Left lobe of liver (tissue), 2 donors: ENCODE measurements around the gene SH3BP4. TPM values are rescaled to one million over a fixed set of nuclear protein-coding genes. Genes with fewer than 3 reads are reported as not detected.

Source experiments
- ATAC-seq: fragments of 200-7000 bp; cut with Tn5 transposase; one replicate; pipeline ENCODE4 v1.9.1; 2020; ENCODE audit warnings: mild to moderate bottlenecking, moderate library complexity
- DNase-seq: peaks from one replicate; pipeline ENCODE4 v3.0.0-alpha.2; 2020; ENCODE audit warnings: low spot score
- total RNA-seq: library from RNA; stranded (reverse); gene quantifications from one replicate; pipeline ENCODE4 v1.2.1, GENCODE V29; 2021
- donor health status: DM: no; HTN: no; CAD: no; lungs with moderate emphysema.
- donor health status: DM: no; HTN: yes; CAD: no.

Gene SH3BP4
- total RNA-seq, 1 donor from 2014 or later, result 22.9 TPM

- DNase-seq (no peak), ATAC-seq (no peak)
These were observed 42.9 kb downstream of the SH3BP4 start for GRCh38 chr2:234994438-234995321.

DNA sequence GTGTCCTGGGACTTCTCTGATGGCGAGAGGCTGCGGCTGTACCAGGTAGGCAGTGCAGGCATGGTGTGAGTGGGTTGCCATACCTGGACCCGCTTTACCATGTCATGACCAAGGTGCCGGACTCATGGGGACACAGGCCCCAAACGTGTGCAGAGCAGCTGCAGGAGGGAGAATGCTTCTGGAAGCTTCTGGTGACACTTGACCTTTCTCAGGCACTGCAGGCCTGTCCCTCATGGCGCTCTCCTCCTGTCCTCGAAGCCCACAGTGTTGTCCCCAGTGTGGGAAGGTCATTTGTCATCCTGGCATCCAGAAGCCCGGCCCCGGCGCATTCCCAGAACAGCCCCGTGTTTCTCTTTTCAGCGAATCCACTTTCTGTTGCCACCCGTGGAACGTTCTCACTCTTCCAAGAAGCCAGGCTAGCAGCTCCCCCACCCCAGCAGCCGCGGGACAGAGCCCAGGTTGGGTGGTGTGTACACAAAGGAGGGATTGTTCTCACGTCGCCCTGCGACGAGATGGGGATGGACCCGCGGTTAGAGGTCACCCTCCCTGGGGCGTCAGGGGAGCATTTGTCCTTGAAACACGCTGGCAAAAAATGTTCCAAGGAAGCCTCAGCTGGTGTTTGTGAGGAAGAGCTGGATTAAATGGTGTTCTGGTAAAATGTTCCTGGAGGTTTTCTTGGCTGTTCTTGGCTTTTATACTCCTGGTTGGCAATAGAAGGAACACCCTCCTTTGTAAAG, 43.7 kb downstream of the SH3BP4 start:
- no peak for DNase-seq
- ATAC-seq, result no peak

- ATAC-seq, result no peak
- no peak for DNase-seq
These were observed 44.5 kb downstream of the SH3BP4 start for GRCh38 chr2:234996069-234996940.

GRCh38 chr2:234996941-234997270, 45.1 kb downstream of the SH3BP4 start:
- DNase-seq, result no peak
- no peak for ATAC-seq

- DNase-seq, result no peak
These were observed 45.6 kb downstream of the SH3BP4 start for GRCh38 chr2:234997389-234997788.

DNA sequence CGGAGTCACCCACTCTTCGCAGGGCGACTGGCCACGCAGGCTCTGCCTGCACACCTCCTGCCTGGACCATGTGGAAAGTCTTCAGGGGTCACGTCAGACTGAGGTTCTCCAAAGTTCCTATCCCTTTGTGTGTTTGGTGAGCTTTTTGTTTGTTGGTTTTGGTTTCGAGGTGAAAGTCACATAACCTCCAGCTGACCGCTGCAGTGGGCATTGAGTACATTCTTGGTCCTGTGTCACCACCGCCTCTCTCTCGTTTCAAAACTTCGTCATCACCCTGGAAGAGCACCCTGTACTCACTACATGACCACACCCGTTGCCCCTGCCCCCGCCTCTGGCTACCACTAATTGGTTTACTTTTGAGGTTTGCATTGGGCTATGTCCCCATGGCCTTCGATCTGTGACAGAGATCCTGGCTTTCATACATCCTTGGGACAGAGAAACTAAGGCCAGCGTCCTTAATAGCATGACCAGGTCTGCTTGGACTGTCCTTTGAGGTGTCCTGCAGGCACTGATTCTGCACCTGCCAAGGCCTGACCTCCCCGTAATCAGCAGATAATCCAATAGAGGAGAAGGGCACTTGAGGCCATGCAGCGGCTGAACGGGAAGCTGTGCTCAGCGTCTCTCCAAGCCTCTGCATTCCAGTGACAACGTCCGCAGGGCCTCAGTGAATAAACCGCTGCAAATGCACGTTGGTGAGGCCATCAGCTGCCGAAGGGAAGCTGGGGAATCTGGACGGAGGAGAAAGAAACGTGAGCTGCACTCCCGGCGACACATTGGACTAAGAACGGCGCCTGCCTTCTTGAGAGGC, 46.8 kb downstream of the SH3BP4 start:
- ATAC-seq (peak; percentile 70), DNase-seq (peak; percentile 95)

More at GRCh38 chr2:234997389-234997788, 45.6 kb downstream of the SH3BP4 start:
- no peak for ATAC-seq

DNA sequence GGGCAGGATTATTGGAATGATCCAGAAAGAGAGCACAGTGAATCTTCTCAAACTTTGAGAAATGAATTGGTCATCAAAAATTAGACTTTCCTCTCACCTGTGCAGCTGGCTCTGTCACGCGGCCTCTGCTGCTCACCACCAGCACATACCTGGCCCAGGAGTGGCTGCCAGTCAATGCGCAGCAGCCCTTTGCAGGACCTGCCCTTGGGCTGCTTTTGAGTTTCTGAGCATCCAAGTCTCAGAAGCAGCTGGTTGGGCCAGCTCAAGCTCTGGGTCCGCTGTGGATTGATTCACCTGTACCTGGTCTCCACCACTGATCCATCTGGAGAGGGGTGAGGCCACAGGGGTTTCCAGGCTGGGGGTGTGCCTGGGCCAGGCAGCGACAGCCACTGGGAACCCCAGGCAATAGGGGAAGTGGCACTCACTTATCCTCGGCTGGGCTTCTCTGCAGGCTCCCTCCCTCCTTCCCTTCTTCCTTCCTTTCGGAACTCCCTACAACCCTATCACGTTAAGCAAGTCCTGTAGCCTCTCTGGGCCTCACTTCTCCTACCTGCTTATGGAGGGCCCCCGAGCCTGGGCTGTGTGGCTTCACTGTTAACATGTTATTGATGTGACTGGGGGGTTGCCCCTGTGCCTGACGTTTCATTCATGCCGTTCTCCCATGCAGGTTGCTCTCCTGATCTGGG, 48.1 kb downstream of the SH3BP4 start:
- no peak for DNase-seq
- ATAC-seq, result no peak

GRCh38 chr2:235000426-235001236, 48.8 kb downstream of the SH3BP4 start:
- ATAC-seq (peak; percentile 47), DNase-seq (peak; percentile 75)

- no peak for ATAC-seq
- no peak for DNase-seq
These were observed 49.7 kb downstream of the SH3BP4 start for GRCh38 chr2:235001237-235002133.

DNA sequence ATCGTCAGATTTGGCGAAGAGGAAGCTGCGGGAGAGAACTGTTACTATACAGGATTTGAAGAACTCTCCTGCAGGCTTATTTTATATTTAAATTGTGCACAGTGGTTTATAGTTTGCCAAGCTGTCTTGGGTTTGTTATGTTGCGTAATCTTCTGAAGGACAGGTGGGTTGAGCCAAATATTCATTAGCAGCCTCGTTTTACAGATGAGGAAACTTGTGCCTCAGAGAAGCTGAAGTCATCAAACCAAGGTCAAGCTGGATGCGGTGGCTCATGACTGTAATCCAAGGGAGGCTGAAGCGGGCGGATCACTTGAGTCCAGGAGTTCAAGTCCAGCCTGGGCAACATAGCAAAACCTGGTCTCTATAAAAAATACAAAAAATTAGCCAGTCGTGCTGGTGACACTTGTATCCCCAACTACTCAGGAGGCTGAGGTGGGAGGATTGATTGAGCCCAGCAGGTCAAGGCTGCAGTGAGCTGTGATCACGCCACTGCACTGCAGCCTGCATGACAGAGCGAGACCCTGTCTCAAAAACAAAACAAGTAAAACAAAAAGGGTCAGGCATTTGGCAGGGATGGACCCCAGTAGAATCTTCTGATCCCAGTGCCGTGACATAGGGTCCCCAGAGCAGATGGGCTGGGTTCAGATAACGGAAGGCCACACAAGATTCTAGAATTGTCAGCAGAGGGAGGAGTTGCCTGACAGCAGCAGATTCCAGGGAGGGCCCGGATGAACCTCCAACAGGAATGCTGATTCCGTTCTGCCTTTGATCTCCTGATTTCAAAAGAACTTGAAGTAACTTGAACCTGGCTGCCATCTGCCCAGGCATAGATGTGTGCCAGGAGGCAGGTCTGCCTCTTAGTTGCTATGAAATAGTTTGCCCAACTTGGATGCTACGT, 50.6 kb downstream of the SH3BP4 start:
- no peak for DNase-seq

DNA sequence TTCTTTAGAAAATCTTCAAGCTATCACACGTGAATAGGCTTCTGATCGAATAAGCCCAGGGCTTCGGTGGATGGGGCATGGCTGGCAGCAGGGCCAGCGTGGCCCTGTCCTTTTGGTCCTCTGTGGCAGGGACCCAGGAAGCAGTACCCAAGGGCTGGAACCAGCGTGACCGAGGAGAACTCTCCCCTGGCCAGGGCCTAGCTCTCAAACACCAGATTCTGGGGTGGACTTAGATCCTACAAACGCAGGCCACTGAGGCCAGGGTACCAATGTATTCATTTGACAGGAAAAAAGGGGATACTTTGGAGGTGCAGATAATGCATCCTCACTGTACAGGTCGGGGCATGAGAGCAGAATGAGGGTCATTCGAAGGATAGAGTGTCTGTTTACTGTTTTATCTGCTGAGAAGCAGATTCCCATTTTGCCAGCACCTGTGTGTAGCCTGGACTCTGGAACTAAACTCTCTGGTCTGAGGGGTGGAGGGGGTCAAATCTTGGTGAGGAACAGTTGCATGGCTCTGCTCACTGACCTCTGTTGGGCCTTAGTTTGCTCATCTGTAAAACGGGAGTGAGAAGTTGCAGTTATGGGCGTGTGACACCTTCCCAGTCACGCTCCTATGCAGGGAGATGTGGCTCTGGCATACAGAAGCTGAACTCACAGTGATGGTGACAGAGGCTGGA, 51.4 kb downstream of the SH3BP4 start:
- no peak for ATAC-seq
- DNase-seq, result peak; percentile 63

More for the DNA sequence above, 50.6 kb downstream of the SH3BP4 start:
- ATAC-seq, result no peak

DNA sequence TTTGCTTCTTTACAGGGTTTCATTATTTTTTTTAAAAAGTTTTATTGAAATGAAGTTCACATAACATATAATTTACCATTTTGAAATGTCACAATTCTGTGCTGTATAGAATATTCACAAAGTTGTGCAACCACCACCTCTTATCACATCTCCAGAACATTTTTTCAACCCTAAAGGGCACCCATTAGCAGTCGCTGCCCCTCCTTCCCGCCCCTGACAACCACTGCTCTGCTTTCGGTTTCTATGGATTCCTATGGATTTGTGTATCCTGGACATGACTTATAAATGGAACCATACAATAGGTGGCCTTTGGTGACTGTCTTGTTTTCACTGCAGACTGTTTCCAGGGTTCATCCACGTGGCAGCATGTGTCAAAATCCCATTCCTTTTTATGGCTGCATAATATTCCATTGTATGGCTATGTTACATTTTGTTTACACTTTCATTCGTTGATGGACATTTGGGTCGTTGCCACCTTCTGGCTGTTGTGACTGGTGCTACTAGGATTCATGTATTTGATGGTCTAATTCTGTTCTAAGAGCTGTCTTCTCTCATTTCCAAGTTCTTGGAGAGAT, 52.6 kb downstream of the SH3BP4 start:
- DNase-seq, result no peak
- no peak for ATAC-seq

DNA sequence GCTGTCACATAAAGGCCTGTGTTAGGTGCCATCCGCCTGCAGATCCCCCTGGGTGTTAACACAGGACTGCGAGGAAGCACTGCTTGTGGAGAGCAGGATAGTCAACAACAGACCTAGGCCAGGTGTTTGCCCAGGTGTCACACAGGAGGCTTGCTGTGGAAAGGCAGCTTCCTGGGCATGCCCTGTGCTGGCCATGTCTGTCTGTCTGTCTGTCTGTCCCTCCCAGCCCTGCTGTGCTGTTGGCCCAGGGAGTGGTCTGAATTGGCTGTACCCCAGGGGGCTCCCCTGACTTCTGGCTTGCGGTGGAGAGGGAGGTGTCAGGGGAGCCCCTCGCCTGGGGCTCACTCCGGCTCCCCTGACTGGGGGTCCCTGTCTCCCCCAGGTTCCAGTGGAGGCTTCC, 53.2 kb downstream of the SH3BP4 start:
- ATAC-seq (no peak), DNase-seq (no peak)

- peak; percentile 77 for ATAC-seq
- peak; percentile 89 for DNase-seq
These were observed 53.9 kb downstream of the SH3BP4 start for GRCh38 chr2:235005603-235006259.

DNA sequence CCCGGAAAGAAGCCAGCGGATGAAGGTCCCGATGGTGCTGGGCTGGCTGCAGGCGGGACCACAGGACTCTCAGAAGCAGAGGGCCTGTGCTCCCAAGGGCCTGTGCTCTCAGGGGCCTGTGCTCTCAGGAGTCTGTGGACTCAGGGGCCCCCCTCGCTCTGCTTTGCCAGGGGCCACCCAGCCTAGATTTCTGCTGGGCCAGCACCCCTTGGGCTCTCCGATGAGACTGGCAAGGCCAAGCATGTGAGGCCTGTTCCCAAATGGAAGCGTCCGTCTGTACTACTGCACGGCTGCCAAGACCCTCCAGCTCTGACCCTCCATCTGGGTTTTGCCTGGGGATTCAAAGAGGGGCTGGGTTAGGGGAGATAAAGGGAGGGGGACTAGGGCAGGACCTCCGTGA, 54.6 kb downstream of the SH3BP4 start:
- DNase-seq (no peak), ATAC-seq (no peak)
